HuH-7 (cell line): Measurements from ENCODE around the gene STXBP6.
A peak's percentile ranks its signal among the peaks of the same experiment; 100 is the strongest.
"Not testable (repeated sequence)": the region's sequence is repeated elsewhere in the genome, so short reads cannot be mapped to it uniquely, and the experiment has no call there.

ENCODE experiments used
- DNase-seq: peaks from one replicate; pipeline ENCODE4 v3.0.0; 2011; ENCODE audit warnings: low spot score

STXBP6 gene

GRCh38 chr14:24954700-24955037 lies 95.3 kb downstream of the STXBP6 start:
- DNase-seq, result no peak

- DNase-seq, result no peak
Observed at GRCh38 chr14:24954037-24954699, 95.8 kb downstream of the STXBP6 start.

GRCh38 chr14:24952851-24953666 lies 96.9 kb downstream of the STXBP6 start:
- peak; percentile 54 for DNase-seq

GRCh38 chr14:24948261-24948847 lies 101.6 kb downstream of the STXBP6 start:
- DNase-seq, result no peak

GRCh38 chr14:24947131-24947530 lies 102.8 kb downstream of the STXBP6 start:
- DNase-seq, result no peak

GRCh38 chr14:24944800-24945199 lies 105.1 kb downstream of the STXBP6 start:
- no peak for DNase-seq

GRCh38 chr14:24943024-24943423 lies 106.9 kb downstream of the STXBP6 start:
- no peak for DNase-seq

- no peak for DNase-seq
Observed at GRCh38 chr14:24941719-24942118, 108.2 kb downstream of the STXBP6 start.

- DNase-seq, result no peak
Observed at GRCh38 chr14:24940213-24940783, 109.6 kb downstream of the STXBP6 start.

- DNase-seq, result no peak
Observed at GRCh38 chr14:24938593-24938992, 111.4 kb downstream of the STXBP6 start.

- DNase-seq, result no peak
Observed at GRCh38 chr14:24937300-24937699, 112.6 kb downstream of the STXBP6 start.

- DNase-seq, result not testable (repeated sequence)
Observed at GRCh38 chr14:24936773-24937172, 113.2 kb downstream of the STXBP6 start.

GRCh38 chr14:24935796-24936195 lies 114.2 kb downstream of the STXBP6 start:
- DNase-seq, result no peak

- DNase-seq, result no peak
Observed at GRCh38 chr14:24928386-24928900, 121.5 kb downstream of the STXBP6 start.

- DNase-seq, result no peak
Observed at GRCh38 chr14:24927809-24928208, 122.1 kb downstream of the STXBP6 start.

GRCh38 chr14:24925771-24926374 lies 124.1 kb downstream of the STXBP6 start:
- DNase-seq, result no peak

- no peak for DNase-seq
Observed at GRCh38 chr14:24924544-24924943, 125.4 kb downstream of the STXBP6 start.

GRCh38 chr14:24921903-24922302 lies 128.0 kb downstream of the STXBP6 start:
- DNase-seq, result no peak

GRCh38 chr14:24920265-24921075 lies 129.5 kb downstream of the STXBP6 start:
- no peak for DNase-seq

GRCh38 chr14:24918822-24919221 lies 131.1 kb downstream of the STXBP6 start:
- DNase-seq, result no peak

GRCh38 chr14:24915958-24916595 lies 133.9 kb downstream of the STXBP6 start:
- DNase-seq, result no peak
